SU-DHL-6 (cell line): ENCODE measurements around the gene NDC80.

Experiments used
- H2AFZ ChIP-seq: fragments of 200-600 bp; sonication (generic); 2 replicates; pipeline ENCODE4 v1.6.1; 2014; ENCODE audit warnings: low read depth, mild to moderate bottlenecking, moderate library complexity, mixed read lengths, antibody characterized with exemption, low read length; ENCODE audit not compliant: severe bottlenecking
- H3F3A ChIP-seq: fragments of 200-600 bp; shearing (Covaris generic); 2 replicates; pipeline ENCODE4 v1.6.0; 2016; ENCODE audit warnings: antibody characterized with exemption, mild to moderate bottlenecking; ENCODE audit not compliant: insufficient read depth
- H3K27ac ChIP-seq: fragments of 200-600 bp; sonication (generic); 2 replicates; pipeline ENCODE4 v1.5.1; 2016; ENCODE audit warnings: low read depth, mild to moderate bottlenecking, low read length, moderate library complexity, mixed read lengths
- H3K27me3 ChIP-seq: fragments of 200-600 bp; sonication (generic), shearing (Covaris generic); 2 replicates; pipeline ENCODE4 v1.6.0; 2014; ENCODE audit warnings: mild to moderate bottlenecking, low read length
- H3K36me3 ChIP-seq: fragments of 200-600 bp; sonication (generic); 2 replicates; pipeline ENCODE4 v1.6.1; 2014; ENCODE audit warnings: mild to moderate bottlenecking, low read length, mixed read lengths
- H3K4me2 ChIP-seq: fragments of 300-600, 200-600 bp; shearing (Covaris generic), sonication (generic); 2 replicates; pipeline ENCODE4 v1.6.0; 2014; ENCODE audit warnings: low read length, low read depth, mild to moderate bottlenecking; ENCODE audit not compliant: poor library complexity, severe bottlenecking
- H3K4me3 ChIP-seq: fragments of 200-600 bp; sonication (generic); 2 replicates; pipeline ENCODE4 v1.5.1; 2014; ENCODE audit warnings: antibody characterized with exemption, low read length, mild to moderate bottlenecking, mixed read lengths; ENCODE audit not compliant: insufficient read depth, poor library complexity, severe bottlenecking
- H3K79me2 ChIP-seq: fragments of 200-600 bp; sonication (generic); 2 replicates; pipeline ENCODE4 v1.6.1; 2014; ENCODE audit warnings: mild to moderate bottlenecking, low read length, moderate library complexity; ENCODE audit not compliant: insufficient read depth
- H3K9ac ChIP-seq: fragments of 200-600 bp; sonication (generic); 2 replicates; pipeline ENCODE4 v1.7.0; 2014; ENCODE audit warnings: mild to moderate bottlenecking, low read length
- H3K9me2 ChIP-seq: fragments of 200-600 bp; sonication (generic); replicated peaks from 2 replicates; pipeline ENCODE4 v1.6.1; 2014; ENCODE audit warnings: low read length; ENCODE audit not compliant: insufficient read depth
- H3K9me3 ChIP-seq: fragments of 200-600 bp; sonication (generic); 2 replicates; pipeline ENCODE4 v1.6.1; 2014; ENCODE audit warnings: low read length, mixed read lengths; ENCODE audit not compliant: insufficient read depth
- H4K20me1 ChIP-seq: fragments of 200-600 bp; sonication (generic); 2 replicates; pipeline ENCODE4 v1.6.1; 2014; ENCODE audit warnings: low read depth, mild to moderate bottlenecking, antibody characterized with exemption, low read length, moderate library complexity, mixed read lengths
- CTCF ChIP-seq: fragments of 200-600 bp; sonication (generic); IDR thresholded peaks from one replicate; pipeline ENCODE4 v1.5.1; 2017; ENCODE audit warnings: antibody characterized with exemption, mild to moderate bottlenecking, low read length, moderate library complexity; ENCODE audit not compliant: insufficient read depth, poor library complexity, severe bottlenecking
- EZH2phosphoT487 ChIP-seq: fragments of 200-600 bp; sonication (generic), shearing (Covaris generic); conservative IDR thresholded peaks from 2 replicates; pipeline ENCODE4 v1.6.1; 2018; ENCODE audit warnings: mild to moderate bottlenecking, antibody characterized with exemption, low read length, moderate library complexity, mixed read lengths

NDC80 gene

GRCh38 chr18:2636126-2636631 lies 64.8 kb downstream of the NDC80 start:
- peaks cover 22% of the 10 kb centered on the region for H3F3A ChIP-seq
- no peaks in the 10 kb centered on the region for H3K79me2 ChIP-seq
- no peak for TF ChIP-seq CTCF
- peak overlapping the region; percentile 78 for H2AFZ ChIP-seq
- H3K36me3 ChIP-seq, result no peaks in the 10 kb centered on the region
- no peaks in the 10 kb centered on the region for H3K9me2 ChIP-seq
- peaks cover 7% of the 10 kb centered on the region; the same call in 1 of the 2 replicates for H3K9me3 ChIP-seq
- H3K27ac ChIP-seq, result peak overlapping the region; percentile 95
- H3K4me2 ChIP-seq, result peak overlapping the region; percentile 80
- peak overlapping the region; percentile 21 for H3K4me3 ChIP-seq
- H4K20me1 ChIP-seq, result no peaks in the 10 kb centered on the region
- peak overlapping the region; percentile 53 for H3K9ac ChIP-seq
- H3K27me3 ChIP-seq, result no peaks in the 10 kb centered on the region

- TF ChIP-seq EZH2phosphoT487, result no peak
- Histone ChIP-seq H3K27me3 (no peaks in the 10 kb centered on the region), H3K9me3 (no peaks in the 10 kb centered on the region), H3K79me2 (no peaks in the 10 kb centered on the region), H3K9ac (no peak overlapping the region), H3K36me3 (no peaks in the 10 kb centered on the region), H3K27ac (peak overlapping the region; percentile 47), H4K20me1 (no peaks in the 10 kb centered on the region), H3K4me3 (no peak overlapping the region), H3K9me2 (no peaks in the 10 kb centered on the region), H2AFZ (no peak overlapping the region), H3K4me2 (peak overlapping the region; percentile 50), H3F3A (peaks cover 16% of the 10 kb centered on the region)
These were observed 70.3 kb downstream of the NDC80 start for GRCh38 chr18:2641638-2642037.

GRCh38 chr18:2642771-2643170 lies 71.4 kb downstream of the NDC80 start:
- Histone ChIP-seq H3K9me3 (no peaks in the 10 kb centered on the region), H3K36me3 (no peaks in the 10 kb centered on the region), H4K20me1 (no peaks in the 10 kb centered on the region), H3K4me3 (no peak overlapping the region), H2AFZ (no peak overlapping the region), H3K9ac (no peak overlapping the region), H3K27ac (no peak overlapping the region), H3F3A (peaks cover 7% of the 10 kb centered on the region; the same call in 1 of the 2 replicates), H3K79me2 (no peaks in the 10 kb centered on the region), H3K9me2 (no peaks in the 10 kb centered on the region), H3K27me3 (no peaks in the 10 kb centered on the region), H3K4me2 (no peak overlapping the region)
- TF ChIP-seq CTCF (no peak), EZH2phosphoT487 (no peak)

- Histone ChIP-seq H3F3A (no peaks in the 10 kb centered on the region; the same call in 1 of the 2 replicates), H3K27me3 (no peaks in the 10 kb centered on the region), H3K27ac (no peak overlapping the region), H3K79me2 (no peaks in the 10 kb centered on the region), H3K36me3 (no peaks in the 10 kb centered on the region), H2AFZ (no peak overlapping the region), H3K4me2 (no peak overlapping the region), H3K9ac (no peak overlapping the region), H3K9me3 (no peaks in the 10 kb centered on the region), H3K9me2 (no peaks in the 10 kb centered on the region), H4K20me1 (no peaks in the 10 kb centered on the region), H3K4me3 (no peak overlapping the region)
- TF ChIP-seq EZH2phosphoT487 (no peak), CTCF (no peak)
These were observed 73.2 kb downstream of the NDC80 start for GRCh38 chr18:2644535-2644934.
